HG02973 (cell line): ENCODE results near the gene KDSR.

ENCODE experiments used
- ATAC-seq: cut with Tn5 transposase; IDR thresholded peaks from one replicate; pipeline ENCODE4 v1.9.1; 2021; ENCODE audit warnings: moderate library complexity; ENCODE audit not compliant: unreplicated experiment

Gene KDSR

DNA sequence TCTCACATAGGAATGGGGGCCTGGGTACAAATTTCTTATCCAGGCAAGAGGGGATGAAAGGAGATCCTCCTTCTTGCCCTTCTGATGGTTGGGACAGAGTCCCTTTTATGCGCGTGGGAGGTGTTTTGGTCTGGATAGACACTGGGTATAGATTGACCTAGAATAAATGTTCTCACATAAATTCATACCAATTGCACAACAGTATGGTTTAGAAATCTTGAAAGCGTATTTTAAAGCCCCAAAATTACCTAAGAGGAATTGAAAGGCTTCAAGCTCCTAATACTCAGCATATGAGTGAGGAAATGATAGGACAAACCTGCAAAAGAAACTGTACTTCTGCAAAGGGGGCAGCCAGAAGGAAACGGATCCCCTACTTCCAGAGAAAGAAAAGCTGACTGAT, 44.8 kb downstream of the KDSR start:
- no peak for ATAC-seq

DNA sequence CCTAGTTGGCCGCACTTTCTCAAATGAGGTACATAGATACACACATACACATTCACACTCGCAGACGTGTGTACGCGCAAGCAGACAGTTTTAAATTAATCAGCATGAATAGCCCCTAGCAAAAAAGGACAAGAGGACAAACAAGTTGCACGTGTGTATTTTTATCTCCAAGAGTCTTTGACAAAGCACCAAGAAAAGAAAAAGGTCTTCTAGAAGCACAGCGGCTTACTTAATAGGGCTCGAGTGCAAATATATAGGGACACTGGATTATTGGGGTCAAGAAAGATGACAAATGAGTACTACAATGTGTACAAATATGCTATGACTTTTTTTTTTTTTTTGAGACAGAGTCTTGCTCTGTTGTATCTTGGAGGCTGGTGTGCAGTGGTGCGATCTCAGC, 45.7 kb downstream of the KDSR start:
- ATAC-seq, result no peak

DNA sequence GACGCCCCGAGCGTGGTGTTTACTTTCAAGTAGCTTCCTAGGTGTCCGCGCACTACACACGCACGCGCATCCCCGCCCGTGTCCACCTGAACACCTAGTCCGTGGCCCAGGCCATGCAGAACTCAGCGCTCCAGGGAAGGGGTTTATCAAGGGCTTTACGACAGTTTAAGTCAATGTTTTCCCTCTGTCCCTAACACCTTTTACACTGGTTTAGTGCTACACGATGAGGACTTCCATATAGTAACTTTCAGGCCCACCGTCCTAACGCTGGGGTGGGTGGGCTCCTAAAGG, 46.1 kb downstream of the KDSR start:
- no peak for ATAC-seq

DNA sequence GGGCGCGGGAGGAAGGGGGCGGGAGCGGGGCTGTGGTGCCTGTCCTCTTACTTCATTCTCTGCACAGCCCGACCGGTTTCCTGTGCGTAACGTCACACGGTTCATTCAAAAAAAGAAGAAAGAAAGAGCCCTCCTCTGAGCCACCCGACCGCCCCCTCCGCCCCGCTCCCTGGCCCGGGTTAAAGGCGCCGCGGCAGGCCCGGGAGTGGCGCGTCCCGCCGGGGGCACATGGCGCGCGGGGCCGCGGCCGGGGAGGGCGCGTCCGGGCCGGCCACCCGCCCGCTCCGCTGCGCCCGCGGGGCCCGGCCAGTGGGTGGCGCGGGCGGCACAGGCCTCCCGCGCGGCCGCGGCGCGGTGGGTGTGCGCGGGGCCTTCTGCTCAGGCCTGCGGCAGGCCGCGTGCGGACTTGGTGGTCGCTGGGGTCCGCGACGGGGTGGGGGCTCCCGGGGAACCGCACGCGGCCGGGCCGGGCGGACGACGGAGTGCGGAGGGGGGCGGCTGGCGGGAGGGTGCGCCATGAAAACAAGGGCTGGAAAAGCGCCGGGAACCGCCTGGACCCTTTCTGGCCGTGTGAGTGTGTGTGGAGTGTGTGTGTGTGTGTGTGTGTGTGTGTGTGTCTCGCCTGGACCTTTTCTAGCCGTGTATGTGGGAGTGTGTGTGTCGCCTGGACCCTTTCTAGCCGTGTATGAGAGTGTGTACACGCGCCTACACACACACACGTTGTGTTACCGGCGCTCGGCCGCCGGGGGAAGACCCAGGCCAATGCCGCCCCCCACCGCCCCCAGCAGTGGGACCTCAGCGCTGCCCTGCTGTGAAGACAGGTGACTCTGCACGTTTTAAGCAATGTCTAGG, 46.7 kb downstream of the KDSR start:
- peak; percentile 50 for ATAC-seq

DNA sequence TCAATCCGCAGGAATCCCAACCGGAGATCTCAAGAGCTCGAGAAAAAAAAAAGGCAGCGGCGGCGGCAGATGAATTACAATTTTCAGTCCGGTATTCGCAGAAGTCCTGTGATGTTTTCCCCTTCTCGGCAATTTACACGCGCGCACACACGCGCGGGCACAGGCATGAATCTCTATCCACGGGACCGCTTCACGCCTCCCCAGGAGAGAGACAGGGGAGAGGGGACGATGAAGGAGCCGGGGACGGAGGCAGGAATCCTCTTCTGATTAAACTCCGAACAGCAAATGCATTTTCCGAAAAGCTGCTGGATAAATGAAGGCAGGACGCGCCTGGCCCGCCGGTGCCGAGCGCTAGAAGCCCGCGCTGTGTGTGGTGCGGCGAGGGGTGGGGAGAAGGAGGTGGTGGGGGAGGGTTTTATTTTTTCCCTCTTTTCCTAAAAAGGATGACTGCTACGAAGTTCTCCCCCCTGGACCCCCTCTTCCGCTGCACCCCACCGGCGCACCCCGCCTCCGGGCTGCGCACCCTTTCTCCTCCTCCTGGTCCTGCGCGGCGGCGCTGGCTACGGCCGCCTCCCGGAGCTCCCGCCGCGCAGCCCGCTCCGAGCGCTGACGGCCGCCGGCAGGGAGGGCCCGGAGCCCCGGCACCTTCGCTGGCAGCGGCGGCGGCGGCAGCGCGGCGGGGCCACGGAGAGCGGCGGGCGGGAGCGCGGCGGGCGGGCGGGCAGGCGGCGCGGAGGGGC, 47.5 kb downstream of the KDSR start, which contains the start of gene BCL2:
TSS of gene BCL2 (minus strand) at position 387 of the 740 bp plus-strand sequence.
- ATAC-seq, result peak; percentile 11

DNA sequence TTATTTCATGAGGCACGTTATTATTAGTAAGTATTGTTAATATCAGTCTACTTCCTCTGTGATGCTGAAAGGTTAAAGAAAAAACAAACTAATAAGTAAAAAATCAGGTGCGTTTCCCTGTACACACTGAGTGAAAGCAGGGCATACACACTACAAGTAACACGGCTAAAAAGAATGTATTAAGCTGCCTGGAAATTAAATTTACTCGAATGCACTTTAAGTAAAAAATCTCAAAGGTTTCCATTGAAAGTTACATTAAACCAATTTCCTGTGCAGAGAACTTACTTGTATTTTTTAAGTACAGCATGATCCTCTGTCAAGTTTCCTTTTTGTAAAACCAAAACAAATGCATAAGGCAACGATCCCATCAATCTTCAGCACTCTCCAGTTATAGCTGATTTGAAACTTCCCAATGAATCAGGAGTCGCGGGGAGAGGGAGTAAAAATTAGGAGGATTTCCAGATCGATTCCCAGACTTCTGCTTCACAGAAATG, 48.1 kb downstream of the KDSR start:
- ATAC-seq, result no peak

DNA sequence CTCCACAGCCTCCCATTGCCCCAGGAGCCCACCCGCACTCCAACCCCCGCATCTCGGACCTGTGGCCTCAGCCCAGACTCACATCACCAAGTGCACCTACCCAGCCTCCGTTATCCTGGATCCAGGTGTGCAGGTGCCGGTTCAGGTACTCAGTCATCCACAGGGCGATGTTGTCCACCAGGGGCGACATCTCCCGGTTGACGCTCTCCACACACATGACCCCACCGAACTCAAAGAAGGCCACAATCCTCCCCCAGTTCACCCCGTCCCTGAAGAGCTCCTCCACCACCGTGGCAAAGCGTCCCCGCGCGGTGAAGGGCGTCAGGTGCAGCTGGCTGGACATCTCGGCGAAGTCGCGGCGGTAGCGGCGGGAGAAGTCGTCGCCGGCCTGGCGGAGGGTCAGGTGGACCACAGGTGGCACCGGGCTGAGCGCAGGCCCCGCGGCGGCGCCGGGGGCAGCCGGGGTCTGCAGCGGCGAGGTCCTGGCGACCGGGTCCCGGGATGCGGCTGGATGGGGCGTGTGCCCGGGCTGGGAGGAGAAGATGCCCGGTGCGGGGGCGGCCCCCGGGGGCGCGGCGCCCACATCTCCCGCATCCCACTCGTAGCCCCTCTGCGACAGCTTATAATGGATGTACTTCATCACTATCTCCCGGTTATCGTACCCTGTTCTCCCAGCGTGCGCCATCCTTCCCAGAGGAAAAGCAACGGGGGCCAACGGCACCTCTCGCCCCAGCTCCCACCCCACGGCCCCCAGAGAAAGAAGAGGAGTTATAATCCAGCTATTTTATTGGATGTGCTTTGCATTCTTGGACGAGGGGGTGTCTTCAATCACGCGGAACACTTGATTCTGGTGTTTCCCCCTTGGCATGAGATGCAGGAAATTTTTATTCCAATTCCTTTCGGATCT, 48.8 kb downstream of the KDSR start:
- peak; percentile 49 for ATAC-seq

DNA sequence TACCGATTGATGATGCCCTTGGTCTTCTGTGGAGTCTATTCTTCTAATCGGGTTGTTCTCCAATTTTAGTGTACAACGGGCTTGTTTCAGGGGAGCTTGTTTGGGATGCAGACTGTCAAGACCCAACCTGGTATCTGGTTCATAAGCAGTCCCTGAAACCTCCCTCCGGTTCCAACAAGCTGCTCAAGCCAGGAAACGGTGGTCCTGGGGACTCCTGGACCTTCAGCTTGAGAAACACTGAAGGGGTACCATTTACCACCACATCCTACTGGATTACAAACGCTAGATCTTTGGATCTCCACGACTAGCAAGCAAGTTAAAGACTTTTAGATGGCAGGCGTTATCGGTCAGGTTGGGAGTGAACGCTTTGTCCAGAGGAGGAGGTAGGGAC, 49.5 kb downstream of the KDSR start:
- no peak for ATAC-seq

DNA sequence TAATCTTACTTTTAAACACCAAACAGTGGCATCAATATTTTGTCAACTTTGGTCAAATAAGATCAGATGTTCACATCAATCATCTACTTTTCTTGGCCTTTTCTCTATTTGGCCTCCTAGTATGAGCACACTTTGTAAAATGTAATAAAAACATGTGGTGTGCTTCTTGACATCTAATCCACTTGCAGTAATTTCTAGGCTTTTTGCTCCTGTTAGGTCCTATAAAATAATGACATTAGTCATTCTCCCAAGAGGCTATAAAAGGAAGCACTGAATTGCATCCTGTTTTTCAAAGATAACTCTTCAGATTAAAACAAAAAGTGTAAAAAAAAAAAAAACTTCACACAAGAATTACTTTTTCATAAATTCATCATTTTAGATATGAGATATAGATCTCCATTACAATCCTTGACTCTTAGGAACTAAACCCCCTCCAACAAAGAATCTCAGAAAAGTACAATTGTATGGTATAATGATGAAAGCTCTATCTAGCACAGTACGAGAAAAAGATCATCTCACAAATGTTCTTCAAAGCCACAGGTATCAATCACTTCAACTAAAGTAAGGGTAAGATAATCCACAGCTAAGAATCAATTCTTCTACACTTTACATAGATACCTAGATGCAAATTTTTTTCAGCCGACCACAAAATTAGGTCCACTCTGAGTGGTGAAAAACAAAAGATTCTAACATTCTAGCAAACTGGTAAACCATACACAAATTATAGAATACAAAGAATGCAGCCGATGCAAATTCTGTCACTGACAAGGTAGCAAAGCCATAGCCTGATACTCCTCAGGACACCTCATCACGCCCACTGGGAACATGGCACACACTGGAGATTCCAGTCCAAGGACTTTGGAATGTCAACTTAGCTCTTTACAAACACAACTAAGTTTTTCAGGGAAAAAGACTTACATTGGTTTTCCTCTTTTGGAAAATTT, 50.1 kb downstream of the KDSR start:
- no peak for ATAC-seq

DNA sequence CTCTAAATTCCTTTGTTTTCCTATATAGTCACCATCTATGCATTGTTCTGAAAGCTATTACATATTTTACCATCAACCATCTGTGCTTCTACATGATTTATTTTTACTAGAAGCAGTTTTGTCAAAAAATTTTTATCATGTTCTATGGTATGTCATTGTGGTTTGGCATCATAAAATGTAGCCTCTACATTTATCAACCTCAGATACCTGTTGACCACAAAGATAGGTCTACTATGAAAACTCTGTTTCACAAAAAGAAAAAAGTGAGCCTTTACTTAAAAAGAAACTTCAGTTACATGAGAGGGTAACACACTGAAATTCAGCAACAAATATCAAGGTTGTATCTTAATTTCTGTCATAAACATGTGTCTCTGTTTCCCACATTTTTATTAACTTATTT, 51.1 kb downstream of the KDSR start:
- ATAC-seq, result no peak

DNA sequence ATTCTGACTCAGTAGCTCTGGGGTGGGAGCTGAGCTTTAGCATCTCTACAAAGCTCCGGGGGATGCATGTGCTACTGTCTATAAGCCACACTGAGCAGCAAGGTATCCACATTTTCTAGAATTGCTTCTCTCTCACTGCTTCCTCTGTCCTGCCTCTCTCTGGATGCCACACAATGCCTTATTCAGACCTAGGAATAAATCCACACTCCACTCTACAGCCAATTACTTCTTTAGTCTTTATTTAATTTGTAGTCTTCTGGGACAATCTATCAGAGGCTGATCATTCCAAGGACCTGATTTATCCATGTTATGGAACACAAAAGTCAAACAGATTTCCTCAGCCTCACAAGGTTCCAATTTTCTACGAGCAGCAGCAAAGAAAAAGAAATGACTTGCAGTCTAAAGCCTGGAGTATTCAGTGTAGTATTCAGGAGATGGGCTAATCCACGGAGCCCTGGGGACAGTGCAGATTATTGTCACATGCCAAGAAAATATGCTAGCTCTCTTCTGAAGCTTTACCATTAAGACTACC, 51.8 kb downstream of the KDSR start:
- ATAC-seq, result no peak

DNA sequence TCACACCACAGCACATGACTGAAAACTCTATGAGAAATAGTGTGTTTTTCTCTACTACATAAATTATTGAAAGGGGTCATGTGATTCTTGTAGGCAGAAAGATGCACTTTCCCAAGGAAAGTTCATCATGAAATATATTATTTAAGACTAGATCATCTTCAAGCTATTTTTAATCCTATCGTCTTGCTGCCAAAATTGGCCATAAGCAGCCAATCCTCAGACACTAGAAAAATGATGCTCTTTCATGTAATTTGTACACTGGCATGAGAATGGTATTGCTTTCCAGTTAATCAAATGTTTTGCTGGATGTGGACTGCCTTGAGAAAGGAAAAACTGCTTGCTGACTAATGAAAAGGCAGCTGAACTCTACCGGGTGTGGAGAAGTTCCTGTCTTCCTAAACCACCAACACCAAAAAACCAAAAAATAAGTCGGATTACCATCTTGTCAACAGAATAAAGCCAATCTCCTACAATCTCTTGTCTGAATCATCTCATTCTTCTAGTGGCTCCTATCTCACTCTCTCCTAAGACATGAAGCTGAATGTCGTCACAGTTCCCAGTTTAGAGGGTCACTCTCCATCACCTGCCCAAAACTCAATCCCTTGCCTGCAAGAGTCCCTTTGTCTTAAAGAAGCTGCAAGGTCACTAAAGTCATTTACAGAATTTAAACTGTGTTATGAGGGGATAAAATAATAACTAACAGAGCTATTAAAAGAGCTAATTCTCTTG, 52.8 kb downstream of the KDSR start:
- ATAC-seq, result no peak

DNA sequence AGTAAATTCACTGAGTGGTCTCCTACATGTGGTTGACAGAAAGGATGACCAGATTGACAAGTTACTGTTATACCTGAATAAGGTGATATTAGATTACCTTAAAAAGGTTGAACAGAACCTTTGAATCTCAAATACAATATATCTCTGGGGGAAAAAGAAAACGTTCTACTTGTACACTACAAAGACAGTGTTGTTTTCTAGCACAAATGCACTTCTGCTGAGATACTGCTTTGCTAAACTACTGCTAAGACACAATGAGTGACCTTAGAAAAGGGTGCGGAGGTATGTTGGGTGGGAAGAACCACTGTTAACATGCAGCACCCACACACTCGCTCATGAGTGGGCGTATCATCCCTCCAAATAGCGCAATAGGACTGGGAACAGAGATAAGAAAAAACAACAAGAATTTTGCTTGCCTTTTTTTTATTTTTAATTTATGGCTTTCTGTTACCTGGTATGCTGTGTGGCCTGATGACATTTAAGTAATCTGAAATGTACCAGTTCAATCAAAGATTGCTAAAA, 53.5 kb downstream of the KDSR start:
- no peak for ATAC-seq

DNA sequence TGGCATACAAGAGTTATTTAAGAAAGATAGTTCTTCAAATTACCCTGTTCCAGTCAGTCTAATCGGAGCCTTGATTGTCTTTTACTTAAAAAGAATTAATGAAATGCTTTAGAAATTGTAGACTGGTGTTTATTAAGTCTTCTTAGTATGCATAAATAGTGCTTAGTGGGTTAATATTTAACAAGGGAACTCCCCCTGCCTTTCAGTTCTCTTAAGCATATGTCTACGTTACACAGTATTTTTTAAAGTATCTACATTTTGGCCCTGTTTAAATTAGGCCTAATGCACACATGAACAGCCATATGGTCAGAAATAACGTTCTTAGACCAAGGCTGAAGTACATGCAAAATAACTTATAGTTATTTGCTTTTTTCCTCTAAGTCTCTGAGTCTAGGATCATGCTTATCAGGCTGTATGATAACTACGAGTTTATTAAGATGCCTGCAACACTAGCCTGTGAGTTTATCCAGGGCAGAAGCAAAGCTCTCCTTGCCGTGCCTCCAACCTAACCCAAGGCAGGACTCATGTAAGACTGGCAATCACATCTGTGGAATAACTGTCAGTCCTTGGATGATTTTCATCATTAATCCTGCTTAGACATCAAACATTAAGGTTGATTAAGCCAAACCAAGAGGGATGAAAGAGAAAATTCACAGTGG, 54.1 kb downstream of the KDSR start:
- ATAC-seq, result peak; percentile 23

DNA sequence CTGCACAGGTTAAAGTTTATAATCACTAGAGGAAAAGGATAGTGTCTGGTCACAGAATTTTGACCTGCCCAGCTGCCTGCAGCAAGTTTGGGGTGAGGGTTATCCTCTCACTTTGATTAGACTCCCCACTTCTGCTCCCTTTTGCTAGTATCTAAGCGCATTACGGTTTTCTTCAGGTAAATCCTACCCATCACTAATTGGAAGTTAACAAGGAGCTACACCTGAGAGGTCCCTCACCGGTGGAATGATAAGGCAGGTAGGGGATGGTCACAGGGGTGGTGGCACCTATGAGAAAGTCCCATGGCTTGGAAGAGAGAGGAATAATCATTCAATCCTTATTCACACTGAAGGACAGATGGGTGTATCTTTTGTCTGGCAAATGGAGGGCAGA, 55.0 kb downstream of the KDSR start:
- ATAC-seq, result peak; percentile 1

DNA sequence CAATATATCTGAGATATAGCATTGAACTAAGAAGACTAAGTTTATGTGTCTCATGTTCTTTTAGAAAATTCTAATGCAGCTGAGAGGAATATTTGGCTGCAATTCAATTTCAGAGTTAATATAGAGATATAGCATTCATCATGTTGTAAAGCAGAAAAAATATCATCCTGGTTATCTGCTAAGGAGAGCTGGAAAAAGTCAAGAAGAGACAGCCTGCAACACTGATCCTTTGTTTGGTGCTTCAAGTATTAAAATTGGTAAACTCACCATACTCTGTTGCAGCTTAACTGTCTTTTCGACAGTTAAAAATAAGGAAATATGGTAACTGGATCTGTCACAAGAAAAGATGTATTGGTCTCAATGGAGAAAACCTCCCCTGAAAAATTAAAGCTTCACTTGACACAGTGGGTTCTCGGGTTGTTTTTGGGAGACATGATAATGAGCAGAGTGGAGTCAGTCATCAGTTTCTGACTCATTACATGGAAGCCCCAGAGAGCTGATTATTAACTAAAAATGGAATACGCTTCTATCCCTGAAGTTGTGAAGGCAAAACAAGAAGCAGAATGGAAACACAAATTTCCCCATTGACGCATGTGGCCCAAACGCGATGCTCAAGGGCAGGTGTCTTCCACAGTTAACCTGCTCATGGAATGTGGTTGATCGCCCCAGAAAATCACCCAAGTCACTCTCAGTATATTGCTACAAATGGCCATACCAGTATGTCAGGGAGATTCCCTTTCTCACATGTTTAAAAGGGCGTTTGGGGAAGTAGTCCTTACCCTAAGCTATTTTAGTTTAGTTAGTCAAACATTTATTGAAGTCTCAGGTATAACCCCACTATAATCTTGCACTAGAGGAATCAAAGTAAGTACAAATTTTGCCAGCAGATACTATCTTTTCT, 55.6 kb downstream of the KDSR start:
- ATAC-seq, result peak; percentile 66

DNA sequence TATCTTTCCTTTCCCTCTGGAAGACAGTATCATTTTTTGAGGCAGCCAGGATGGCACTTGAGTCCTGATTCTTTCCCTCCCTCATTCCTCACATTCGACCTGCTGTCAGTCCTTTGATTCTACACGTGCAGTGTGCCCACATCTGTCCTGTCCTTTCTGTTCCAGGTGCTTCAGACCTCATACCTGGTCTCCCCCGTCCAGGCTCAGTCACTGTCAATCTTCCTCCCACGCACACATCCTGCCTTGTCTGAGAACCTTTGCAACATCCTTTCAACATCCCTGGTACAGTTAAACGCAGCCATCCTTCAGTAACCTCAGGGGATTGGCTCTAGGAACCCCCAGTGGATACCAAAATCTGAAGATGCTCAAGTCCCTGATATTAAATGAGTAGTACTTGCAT, 57.6 kb downstream of the KDSR start:
- ATAC-seq, result no peak
